Fibroblast of mammary gland (primary cell): ENCODE measurements around the gene FRMD1.
A peak's percentile ranks its signal among the peaks of the same experiment; 100 is the strongest.

Source experiments
- DNase-seq: peaks from one replicate; pipeline ENCODE4 v3.0.0-alpha.2; 2010; ENCODE audit warnings: low read depth
- H3K4me3 ChIP-seq: 2 replicates; pipeline ENCODE4 v1.5.1; 2011; ENCODE audit warnings: low read depth, mild to moderate bottlenecking, low read length, moderate library complexity; ENCODE audit not compliant: control insufficient read depth
- TF ChIP-seq, protein P1 (sequence below): conservative IDR thresholded peaks from 2 replicates; pipeline ENCODE4 v1.5.1; 2011; ENCODE audit warnings: low read depth, low read length, inconsistent platforms; ENCODE audit not compliant: control insufficient read depth, insufficient read depth

The FRMD1 gene

DNA sequence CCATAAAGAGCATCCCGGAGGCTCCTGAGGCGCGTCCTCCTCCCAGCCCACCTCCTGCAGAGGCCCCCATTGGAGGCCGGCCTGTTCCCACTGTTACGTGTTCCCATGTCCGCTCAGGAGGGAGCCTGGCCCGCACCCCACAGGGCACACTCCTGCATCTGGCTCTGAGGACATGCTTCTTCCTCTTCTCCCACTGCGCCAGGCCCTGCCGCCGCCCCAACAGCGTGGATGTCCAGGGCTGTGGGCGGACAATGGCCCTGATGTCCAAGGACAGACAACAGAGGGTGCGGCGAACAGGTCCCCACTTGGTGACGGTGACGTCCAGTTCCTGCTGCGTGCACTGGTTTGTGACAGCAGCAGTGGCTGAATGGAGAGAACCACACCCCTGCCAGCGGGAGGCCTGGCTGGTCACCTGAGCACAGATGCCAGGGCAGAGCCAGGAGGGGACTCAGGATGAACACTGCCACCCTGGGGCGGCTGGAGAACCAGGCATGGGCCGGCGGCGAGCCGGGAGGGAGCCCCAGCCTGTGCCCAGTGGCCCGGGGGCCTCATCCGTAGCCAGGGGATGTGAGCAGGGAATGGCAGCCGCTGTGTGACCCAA lies 26.6 kb downstream of the FRMD1 start:
- no peak overlapping the region for H3K4me3 ChIP-seq
- TF ChIP-seq, protein P1, sequence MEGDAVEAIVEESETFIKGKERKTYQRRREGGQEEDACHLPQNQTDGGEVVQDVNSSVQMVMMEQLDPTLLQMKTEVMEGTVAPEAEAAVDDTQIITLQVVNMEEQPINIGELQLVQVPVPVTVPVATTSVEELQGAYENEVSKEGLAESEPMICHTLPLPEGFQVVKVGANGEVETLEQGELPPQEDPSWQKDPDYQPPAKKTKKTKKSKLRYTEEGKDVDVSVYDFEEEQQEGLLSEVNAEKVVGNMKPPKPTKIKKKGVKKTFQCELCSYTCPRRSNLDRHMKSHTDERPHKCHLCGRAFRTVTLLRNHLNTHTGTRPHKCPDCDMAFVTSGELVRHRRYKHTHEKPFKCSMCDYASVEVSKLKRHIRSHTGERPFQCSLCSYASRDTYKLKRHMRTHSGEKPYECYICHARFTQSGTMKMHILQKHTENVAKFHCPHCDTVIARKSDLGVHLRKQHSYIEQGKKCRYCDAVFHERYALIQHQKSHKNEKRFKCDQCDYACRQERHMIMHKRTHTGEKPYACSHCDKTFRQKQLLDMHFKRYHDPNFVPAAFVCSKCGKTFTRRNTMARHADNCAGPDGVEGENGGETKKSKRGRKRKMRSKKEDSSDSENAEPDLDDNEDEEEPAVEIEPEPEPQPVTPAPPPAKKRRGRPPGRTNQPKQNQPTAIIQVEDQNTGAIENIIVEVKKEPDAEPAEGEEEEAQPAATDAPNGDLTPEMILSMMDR, result no peak

DNA sequence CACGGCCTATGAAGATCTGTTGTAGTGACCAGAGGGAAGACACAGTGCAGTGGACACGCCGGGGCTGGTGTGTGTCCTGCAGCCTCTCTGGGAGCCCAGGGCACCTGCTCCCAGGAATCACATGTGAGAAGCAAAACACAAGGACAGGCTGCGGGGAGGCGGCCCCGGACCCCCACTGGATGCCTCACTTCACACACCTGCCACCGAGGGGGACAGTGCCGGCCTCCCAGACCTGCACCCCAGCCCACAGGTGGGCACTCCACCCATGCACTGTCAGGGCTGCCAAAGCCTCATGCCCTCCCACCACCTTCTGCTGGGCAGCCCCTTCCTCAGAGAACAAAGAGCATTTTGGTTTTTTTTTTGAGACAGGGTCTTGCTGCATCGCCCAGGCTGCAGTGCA lies 27.4 kb downstream of the FRMD1 start:
- H3K4me3 ChIP-seq, result no peak overlapping the region
- DNase-seq, result no peak
- TF ChIP-seq, protein P1, result no peak

More for the DNA sequence above, 26.6 kb downstream of the FRMD1 start:
- no peak for DNase-seq

DNA sequence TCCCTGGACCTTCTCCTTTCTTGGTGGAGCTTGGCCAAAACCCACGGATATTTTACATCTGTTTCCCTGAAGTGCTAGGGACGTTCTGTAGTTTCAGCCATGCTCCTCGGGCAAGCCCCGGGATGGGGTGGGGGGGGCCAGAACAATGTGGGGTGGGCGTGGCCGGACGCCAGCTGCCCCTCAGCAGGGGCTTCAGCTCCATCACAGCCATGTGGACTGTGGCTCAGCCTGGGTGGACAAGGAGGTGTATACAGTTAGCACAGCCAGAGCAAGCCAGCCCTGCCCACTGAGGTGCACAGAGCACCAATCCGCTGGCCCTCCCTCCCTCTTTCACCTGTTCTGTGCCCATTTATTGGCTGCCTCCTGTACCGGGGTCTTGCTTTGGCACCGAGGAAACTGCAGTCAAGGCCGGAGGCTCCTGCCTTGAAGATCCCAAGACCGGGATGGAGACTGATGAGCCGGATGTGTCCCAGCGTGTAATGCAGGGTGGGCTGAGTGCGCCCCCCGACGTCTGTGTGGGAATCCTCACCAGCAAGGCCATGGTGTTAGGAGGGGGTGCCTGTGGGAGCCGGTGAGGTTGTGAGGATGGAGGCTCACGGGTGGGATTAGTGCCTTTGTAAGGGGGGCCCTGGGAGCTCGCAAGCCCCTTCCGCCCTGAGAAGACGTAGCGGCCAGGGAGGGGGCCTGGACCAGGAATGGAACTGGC lies 28.0 kb downstream of the FRMD1 start:
- H3K4me3 ChIP-seq, result no peak overlapping the region
- TF ChIP-seq, protein P1, result peak; percentile 31
- DNase-seq, result peak; percentile 20

DNA sequence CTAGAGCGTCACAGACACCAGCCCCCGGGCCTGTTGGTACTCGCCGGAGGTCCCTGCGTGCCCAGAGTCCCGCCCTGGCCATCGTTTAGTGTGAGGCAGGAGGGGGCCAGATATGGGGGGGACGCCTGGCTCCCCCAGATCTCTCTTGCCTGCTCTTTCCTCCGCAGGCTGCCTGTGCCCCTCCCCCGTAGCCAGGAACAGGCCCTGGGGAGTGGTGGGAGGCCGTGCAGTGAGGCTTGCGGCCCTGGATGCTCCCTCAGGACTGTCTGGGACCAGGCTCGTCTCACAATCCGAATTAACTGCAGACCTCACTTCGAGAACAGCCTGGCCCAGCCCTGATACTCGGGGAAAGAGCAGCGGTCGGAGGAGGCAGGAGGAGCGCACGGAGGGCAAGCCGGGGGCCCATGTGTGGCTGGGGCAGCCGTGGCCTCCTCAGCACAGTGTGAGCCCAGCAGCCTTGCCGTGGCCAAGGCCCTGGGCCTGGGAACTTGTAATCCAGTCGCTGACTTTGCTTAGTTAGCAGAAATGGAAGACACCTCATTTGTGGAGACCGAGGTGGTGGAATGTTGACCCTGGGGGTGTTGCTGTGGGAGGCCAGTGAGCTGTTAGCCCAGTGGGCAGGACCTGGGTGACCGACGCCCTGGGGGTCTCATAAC lies 28.7 kb downstream of the FRMD1 start:
- DNase-seq, result no peak
- TF ChIP-seq, protein P1, result no peak
- no peak overlapping the region for H3K4me3 ChIP-seq

DNA sequence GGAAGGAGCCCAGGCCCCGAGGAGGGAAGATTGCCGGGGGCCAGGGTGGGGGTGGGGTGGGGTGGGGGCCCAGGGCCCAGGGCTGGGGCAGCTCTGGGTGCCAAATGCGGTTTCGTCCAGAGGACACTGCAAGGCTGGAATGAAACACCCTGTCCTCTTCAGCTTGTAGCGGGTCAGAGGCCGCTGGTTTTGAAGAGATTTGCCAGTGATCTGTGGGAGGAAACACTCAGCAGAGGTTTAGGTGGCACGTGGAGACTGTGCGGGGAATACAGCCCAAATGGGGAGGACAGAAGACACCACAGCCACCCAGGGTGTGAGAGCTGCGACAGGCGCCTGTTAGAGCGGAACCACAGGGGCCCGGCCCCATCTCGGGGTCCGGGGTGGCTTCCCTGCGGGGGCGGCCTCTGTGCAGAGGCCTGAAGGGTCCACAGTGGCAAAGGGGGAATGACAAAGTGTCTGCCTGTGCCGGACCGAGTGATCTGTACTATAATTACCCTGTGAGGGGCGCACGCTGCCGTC lies 29.2 kb downstream of the FRMD1 start:
- TF ChIP-seq, protein P1, result no peak
- no peak for DNase-seq

DNA sequence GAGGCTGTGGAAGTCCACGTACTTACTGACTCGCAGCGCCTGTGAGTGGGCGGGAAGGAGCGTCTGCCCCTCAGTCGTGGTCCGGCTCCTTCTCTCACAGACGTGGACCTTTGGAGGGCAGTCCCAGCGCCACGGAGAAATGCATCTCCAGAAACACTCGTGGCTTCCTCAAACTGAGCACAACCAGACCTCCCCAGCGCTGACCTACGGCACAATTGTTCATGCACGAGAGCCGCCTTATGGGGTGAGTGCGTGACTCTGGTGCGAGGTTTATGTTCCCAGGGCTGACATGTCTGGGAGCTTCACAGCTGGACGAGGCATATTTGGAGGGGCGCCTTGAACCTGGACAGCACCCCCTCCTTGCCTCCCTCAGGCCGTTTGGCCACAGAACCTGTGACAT lies 29.7 kb downstream of the FRMD1 start:
- TF ChIP-seq, protein P1, result no peak
- H3K4me3 ChIP-seq, result no peak overlapping the region
- DNase-seq, result no peak

More for the DNA sequence above, 29.2 kb downstream of the FRMD1 start:
- no peak overlapping the region for H3K4me3 ChIP-seq
